ENCODE measurements around the gene HIPK2.

The HIPK2 gene

DNA sequence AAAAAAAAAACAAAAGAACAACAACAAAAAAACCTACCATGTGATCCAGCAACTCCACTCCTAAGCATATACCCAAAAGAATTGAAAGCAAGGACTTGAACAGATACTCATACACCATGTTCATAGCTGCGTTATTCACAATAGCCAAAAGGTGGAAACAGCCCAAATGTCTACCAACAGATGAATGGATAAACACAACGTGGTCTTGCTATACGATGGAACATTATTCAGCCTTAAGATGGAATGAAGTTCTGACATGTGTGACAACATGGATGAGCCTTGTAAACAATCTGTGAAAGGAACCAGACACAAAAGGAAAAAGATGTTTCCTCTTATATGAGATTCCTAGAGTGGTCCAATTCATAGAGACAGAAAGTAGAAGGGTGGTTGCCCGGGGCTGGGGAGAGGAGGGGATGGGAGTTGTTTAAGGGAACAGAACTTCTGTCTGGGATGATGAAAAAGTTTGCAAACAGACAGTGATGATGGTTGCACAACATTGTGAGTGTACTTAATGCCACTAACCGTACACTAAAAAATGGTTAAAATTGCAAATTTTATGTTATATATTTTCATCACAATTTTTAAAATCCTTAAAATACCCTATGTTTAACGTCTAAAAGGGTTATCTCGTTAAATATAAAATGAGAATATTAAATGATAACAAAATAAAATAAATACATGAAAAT, 242.7 kb downstream of the HIPK2 start:
- no peak overlapping the region for H3K4me3 ChIP-seq (ENCODE audit: low read depth, low read length)
- no peak for DNase-seq (ENCODE audit: low read depth)
- TF ChIP-seq, protein P1, sequence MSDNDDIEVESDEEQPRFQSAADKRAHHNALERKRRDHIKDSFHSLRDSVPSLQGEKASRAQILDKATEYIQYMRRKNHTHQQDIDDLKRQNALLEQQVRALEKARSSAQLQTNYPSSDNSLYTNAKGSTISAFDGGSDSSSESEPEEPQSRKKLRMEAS (IDR thresholded peaks at IDR 0.05; ENCODE audit: low read depth, low read length): no peak
- TF ChIP-seq POLR2A (IDR thresholded peaks at IDR 0.05; ENCODE audit: extremely low read depth, insufficient read length): no peak
- TF ChIP-seq, protein P2, sequence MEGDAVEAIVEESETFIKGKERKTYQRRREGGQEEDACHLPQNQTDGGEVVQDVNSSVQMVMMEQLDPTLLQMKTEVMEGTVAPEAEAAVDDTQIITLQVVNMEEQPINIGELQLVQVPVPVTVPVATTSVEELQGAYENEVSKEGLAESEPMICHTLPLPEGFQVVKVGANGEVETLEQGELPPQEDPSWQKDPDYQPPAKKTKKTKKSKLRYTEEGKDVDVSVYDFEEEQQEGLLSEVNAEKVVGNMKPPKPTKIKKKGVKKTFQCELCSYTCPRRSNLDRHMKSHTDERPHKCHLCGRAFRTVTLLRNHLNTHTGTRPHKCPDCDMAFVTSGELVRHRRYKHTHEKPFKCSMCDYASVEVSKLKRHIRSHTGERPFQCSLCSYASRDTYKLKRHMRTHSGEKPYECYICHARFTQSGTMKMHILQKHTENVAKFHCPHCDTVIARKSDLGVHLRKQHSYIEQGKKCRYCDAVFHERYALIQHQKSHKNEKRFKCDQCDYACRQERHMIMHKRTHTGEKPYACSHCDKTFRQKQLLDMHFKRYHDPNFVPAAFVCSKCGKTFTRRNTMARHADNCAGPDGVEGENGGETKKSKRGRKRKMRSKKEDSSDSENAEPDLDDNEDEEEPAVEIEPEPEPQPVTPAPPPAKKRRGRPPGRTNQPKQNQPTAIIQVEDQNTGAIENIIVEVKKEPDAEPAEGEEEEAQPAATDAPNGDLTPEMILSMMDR (IDR thresholded peaks at IDR 0.05; ENCODE audit: low read depth, low read length): no peak
- no peak for TF ChIP-seq MYC (IDR thresholded peaks at IDR 0.05; ENCODE audit: low read depth, low read length)

DNA sequence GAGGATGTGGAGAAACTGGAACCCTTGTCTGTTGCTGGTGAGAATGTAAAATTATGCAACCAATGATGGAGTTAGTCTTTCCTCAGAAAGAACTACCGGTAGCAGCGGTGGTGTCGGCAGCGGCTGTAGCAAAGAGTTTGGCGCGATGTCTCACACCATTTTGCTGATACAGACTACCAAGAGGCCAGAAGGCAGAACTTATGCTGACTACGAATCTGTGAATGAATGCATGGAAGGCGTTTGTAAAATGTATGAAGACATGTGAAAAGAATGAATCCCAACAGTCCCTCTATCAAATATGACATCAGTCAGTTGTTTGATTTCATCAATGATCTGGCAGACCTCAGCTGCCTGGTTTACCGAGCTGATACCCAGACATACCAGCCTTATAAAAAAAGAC, 243.7 kb downstream of the HIPK2 start:
- H3K4me3 ChIP-seq (ENCODE audit: low read depth, low read length): no peak overlapping the region
- TF ChIP-seq, protein P2 (IDR thresholded peaks at IDR 0.05; ENCODE audit: low read depth, low read length): no peak
- TF ChIP-seq MYC (IDR thresholded peaks at IDR 0.05; ENCODE audit: low read depth, low read length): no peak
- TF ChIP-seq, protein P1 (IDR thresholded peaks at IDR 0.05; ENCODE audit: low read depth, low read length): no peak
- no peak for TF ChIP-seq POLR2A (IDR thresholded peaks at IDR 0.05; ENCODE audit: extremely low read depth, insufficient read length)
- DNase-seq (ENCODE audit: low read depth): no peak

DNA sequence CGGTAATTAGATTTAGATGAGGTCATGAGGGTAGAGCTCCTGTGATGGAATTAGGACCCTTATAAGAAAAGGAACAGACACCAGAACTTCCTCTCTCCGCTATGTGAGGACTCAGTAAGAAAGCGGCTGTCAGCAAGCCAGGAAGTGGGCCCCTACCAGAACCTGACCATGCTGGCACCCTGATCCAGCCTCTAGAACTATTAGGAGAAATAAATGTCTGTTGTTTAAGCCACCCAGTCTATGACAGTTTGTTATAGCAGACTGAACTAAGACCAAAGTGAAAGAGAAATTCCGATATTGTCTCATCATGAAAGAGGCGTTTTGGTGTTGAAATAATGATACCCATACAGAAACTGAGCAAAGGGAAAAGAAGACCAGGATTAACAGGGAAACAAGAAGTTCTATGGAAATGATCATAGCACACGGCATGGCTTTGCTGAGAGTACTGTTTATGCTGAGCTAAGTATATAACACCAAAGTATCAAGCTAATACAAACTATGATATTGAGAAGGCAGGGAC, 245.1 kb downstream of the HIPK2 start:
- DNase-seq (ENCODE audit: low read depth): no peak
- TF ChIP-seq POLR2A (IDR thresholded peaks at IDR 0.05; ENCODE audit: extremely low read depth, insufficient read length) (no peak), MYC (IDR thresholded peaks at IDR 0.05; ENCODE audit: low read depth, low read length) (no peak)
- TF ChIP-seq, protein P1 (IDR thresholded peaks at IDR 0.05; ENCODE audit: low read depth, low read length): no peak
- TF ChIP-seq, protein P2 (IDR thresholded peaks at IDR 0.05; ENCODE audit: low read depth, low read length): no peak
- no peak overlapping the region for H3K4me3 ChIP-seq (ENCODE audit: low read depth, low read length)

- H3K4me3 ChIP-seq (ENCODE audit: low read depth, low read length): no peak overlapping the region
- no peak for DNase-seq (ENCODE audit: low read depth)
- no peak for TF ChIP-seq POLR2A (IDR thresholded peaks at IDR 0.05; ENCODE audit: extremely low read depth, insufficient read length)
- TF ChIP-seq, protein P1 (IDR thresholded peaks at IDR 0.05; ENCODE audit: low read depth, low read length): no peak
- TF ChIP-seq, protein P2 (IDR thresholded peaks at IDR 0.05; ENCODE audit: low read depth, low read length): no peak
- no peak for TF ChIP-seq MYC (IDR thresholded peaks at IDR 0.05; ENCODE audit: low read depth, low read length)
Measured at GRCh38 chr7:139531094-139531493, 246.7 kb downstream of the HIPK2 start.

DNA sequence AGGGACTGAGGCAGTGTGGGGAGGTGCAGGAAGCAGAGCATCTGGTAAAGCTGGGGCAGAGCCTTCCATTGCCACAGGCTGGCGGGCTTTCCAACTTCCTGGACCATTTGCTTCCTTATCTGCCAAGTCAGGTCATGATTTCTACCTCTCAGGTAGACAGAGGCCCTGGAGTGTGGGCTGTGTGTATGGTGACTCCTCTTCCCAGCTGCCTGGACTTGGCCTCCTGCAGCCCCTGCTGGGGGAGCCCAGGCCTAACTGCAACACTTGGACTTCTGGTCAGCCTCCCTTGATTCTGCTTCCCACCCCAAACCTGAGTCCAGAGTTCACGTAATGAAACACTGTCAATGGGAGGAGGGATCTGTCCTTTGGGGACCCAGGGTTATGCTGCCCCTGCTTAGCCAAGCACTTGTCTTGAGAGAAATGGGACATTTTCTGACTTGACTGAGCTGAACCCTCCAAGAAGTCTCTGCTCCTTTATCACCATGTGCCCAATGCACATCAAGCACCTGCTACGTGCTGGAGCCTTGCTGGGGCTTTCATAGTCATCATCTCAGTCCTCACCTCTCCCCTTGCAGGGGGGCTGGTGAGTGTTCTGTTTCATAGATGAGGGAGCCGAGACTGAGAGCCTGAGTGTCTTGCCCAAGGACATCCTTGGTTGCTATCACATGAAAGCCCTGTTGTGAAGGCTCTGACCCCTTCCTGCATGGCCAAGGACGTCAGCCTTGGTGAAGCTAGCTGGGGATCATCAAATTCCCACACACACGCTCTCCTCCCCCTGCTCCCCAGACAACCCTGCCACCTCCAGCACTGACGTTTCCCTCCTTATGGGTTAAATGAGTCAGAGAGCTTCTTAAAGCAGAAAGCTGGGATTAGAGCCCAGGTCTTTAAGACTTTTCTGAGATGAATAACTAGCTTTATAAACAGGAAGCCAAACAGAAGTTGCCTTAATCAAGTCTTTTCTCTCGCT, 250.9 kb downstream of the HIPK2 start:
- TF ChIP-seq MYC (IDR thresholded peaks at IDR 0.05; ENCODE audit: low read depth, low read length) (no peak), POLR2A (IDR thresholded peaks at IDR 0.05; ENCODE audit: extremely low read depth, insufficient read length) (no peak)
- TF ChIP-seq, protein P2 (IDR thresholded peaks at IDR 0.05; ENCODE audit: low read depth, low read length): no peak
- TF ChIP-seq, protein P1 (IDR thresholded peaks at IDR 0.05; ENCODE audit: low read depth, low read length): no peak
- DNase-seq (ENCODE audit: low read depth): no peak
- H3K4me3 ChIP-seq (ENCODE audit: low read depth, low read length): no peak overlapping the region

Data from NB4 (cell line).